ENCODE data around the gene TRAM2.

- TF ChIP-seq, protein P1, sequence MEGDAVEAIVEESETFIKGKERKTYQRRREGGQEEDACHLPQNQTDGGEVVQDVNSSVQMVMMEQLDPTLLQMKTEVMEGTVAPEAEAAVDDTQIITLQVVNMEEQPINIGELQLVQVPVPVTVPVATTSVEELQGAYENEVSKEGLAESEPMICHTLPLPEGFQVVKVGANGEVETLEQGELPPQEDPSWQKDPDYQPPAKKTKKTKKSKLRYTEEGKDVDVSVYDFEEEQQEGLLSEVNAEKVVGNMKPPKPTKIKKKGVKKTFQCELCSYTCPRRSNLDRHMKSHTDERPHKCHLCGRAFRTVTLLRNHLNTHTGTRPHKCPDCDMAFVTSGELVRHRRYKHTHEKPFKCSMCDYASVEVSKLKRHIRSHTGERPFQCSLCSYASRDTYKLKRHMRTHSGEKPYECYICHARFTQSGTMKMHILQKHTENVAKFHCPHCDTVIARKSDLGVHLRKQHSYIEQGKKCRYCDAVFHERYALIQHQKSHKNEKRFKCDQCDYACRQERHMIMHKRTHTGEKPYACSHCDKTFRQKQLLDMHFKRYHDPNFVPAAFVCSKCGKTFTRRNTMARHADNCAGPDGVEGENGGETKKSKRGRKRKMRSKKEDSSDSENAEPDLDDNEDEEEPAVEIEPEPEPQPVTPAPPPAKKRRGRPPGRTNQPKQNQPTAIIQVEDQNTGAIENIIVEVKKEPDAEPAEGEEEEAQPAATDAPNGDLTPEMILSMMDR (IDR thresholded peaks at IDR 0.05; ENCODE audit: low read depth, low read length, poor library complexity, severe bottlenecking), result no peak
- TF ChIP-seq EZH2phosphoT487 (IDR thresholded peaks at IDR 0.05; ENCODE audit: borderline replicate concordance, low read length), result no peak
These were observed 16.4 kb downstream of the TRAM2 start for GRCh38 chr6:52560462-52560861.
